ENCODE measurements around the gene ELP4.

DNA sequence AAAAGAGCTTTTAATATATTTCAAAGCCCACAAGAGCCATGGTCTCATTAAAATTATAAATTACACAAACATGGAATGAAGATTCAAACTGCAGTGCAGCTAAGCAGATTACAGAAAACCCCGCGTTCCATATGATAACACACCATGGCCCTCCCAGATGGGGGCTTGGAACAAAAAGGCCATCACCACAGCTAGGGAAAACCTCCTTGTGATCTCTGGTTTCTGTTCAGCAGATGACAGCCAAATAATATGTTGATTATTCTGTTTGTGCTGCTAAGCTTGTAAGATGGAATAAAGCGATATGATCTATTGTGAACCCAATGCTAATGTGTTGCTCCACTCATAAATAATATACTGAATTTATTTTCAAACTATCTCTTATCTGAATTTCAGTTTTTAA, 28.6 kb upstream of the ELP4 start:
- TF ChIP-seq CTCF (IDR thresholded peaks at IDR 0.05) = no peak
- TF ChIP-seq EZH2 (IDR thresholded peaks at IDR 0.05; ENCODE audit: borderline replicate concordance, insufficient read depth, low read depth, low read length, poor library complexity, severe bottlenecking) = no peak

All from B cell (primary cell).